LoVo (cell line): ENCODE data around the gene RPL37.
"Not testable (repeated sequence)": the region's sequence is repeated elsewhere in the genome, so short reads cannot be mapped to it uniquely, and the experiment has no call there.

Experiments used
- DNase-seq: peaks from one replicate; pipeline ENCODE4 v3.0.0-alpha.2; 2016; ENCODE audit warnings: low spot score

RPL37 gene

GRCh38 chr5:40834849-40835787 lies at the start of gene RPL37:
TSS of gene RPL37 (minus strand) at chr5:40835222. CDS start at chr5:40835185, 37 bp downstream.
- peak; percentile 99 for DNase-seq

- DNase-seq, result not testable (repeated sequence)
These were observed 48.0 kb upstream of the RPL37 start for GRCh38 chr5:40883051-40883450.

- DNase-seq, result no peak
These were observed 47.3 kb upstream of the RPL37 start for GRCh38 chr5:40882291-40882690.

- DNase-seq, result peak; percentile 50
These were observed 44.3 kb upstream of the RPL37 start for GRCh38 chr5:40879163-40879942.

- DNase-seq, result no peak
These were observed 42.5 kb upstream of the RPL37 start for GRCh38 chr5:40877371-40877988.

- DNase-seq, result no peak
These were observed 40.9 kb upstream of the RPL37 start for GRCh38 chr5:40875958-40876357.

- no peak for DNase-seq
These were observed 38.4 kb upstream of the RPL37 start for GRCh38 chr5:40873286-40873880.

- DNase-seq, result not testable (repeated sequence)
These were observed 37.2 kb upstream of the RPL37 start for GRCh38 chr5:40872253-40872652.

GRCh38 chr5:40871177-40871576 lies 36.2 kb upstream of the RPL37 start:
- no peak for DNase-seq

- DNase-seq, result no peak
These were observed 34.4 kb upstream of the RPL37 start for GRCh38 chr5:40869384-40869783.

GRCh38 chr5:40866844-40867243 lies 31.8 kb upstream of the RPL37 start:
- DNase-seq, result no peak

- not testable (repeated sequence) for DNase-seq
These were observed 30.0 kb upstream of the RPL37 start for GRCh38 chr5:40865004-40865403.

GRCh38 chr5:40860711-40861110 lies 25.7 kb upstream of the RPL37 start:
- no peak for DNase-seq

- peak; percentile 33 for DNase-seq
These were observed 18.7 kb upstream of the RPL37 start for GRCh38 chr5:40853632-40854192.

- DNase-seq, result no peak
These were observed 12.5 kb upstream of the RPL37 start for GRCh38 chr5:40847525-40847924.

- no peak for DNase-seq
These were observed 11.3 kb upstream of the RPL37 start for GRCh38 chr5:40846371-40846770.

- DNase-seq, result no peak
These were observed 9.5 kb upstream of the RPL37 start for GRCh38 chr5:40844565-40844964.

GRCh38 chr5:40842351-40842750 lies 7.3 kb upstream of the RPL37 start:
- no peak for DNase-seq

- DNase-seq, result peak; percentile 51
These were observed 6.2 kb upstream of the RPL37 start, which contains the start of gene CARD6 for GRCh38 chr5:40841068-40841805. TSS of gene CARD6 (plus strand) at chr5:40841367. CDS start at chr5:40841383, 16 bp downstream.

- no peak for DNase-seq
These were observed 3.1 kb upstream of the RPL37 start for GRCh38 chr5:40838086-40838485.

- DNase-seq, result no peak
These were observed 602 bp downstream of the RPL37 start for GRCh38 chr5:40834391-40834848.
